RCC 7860 (cell line): ENCODE data around the gene FGFR3.

Source experiments
- DNase-seq: peaks from one replicate; pipeline ENCODE4 v3.0.0-alpha.2; 2015; ENCODE audit warnings: low spot score
- FAIRE-seq: peaks from 2 replicates; lab custom pipeline; 2012; peaks lifted over from hg19 to GRCh38; lab: Jason Lieb, UNC

The FGFR3 gene

GRCh38 chr4:1768367-1769034, 24.6 kb upstream of the FGFR3 start:
- FAIRE-seq (no peak), DNase-seq (no peak)

GRCh38 chr4:1769692-1770091, 23.4 kb upstream of the FGFR3 start:
- DNase-seq = no peak
- FAIRE-seq = no peak

- DNase-seq (no peak), FAIRE-seq (no peak)
These were observed 22.8 kb upstream of the FGFR3 start for GRCh38 chr4:1770245-1770644.

- no peak for FAIRE-seq
These were observed 22.3 kb upstream of the FGFR3 start for GRCh38 chr4:1770791-1771231.

GRCh38 chr4:1771555-1772305, 21.4 kb upstream of the FGFR3 start:
- DNase-seq (no peak), FAIRE-seq (no peak)

More at GRCh38 chr4:1770791-1771231, 22.3 kb upstream of the FGFR3 start:
- no peak for DNase-seq

- FAIRE-seq (no peak), DNase-seq (no peak)
These were observed 20.1 kb upstream of the FGFR3 start for GRCh38 chr4:1772853-1773538.

- no peak for DNase-seq
- FAIRE-seq = no peak
These were observed 19.3 kb upstream of the FGFR3 start for GRCh38 chr4:1773754-1774153.

- DNase-seq (no peak), FAIRE-seq (no peak)
These were observed 17.2 kb upstream of the FGFR3 start for GRCh38 chr4:1775731-1776500.

- FAIRE-seq = no peak
These were observed 16.5 kb upstream of the FGFR3 start for GRCh38 chr4:1776521-1777161.

GRCh38 chr4:1777822-1778641, 15.1 kb upstream of the FGFR3 start:
- no peak for DNase-seq
- no peak for FAIRE-seq

More at GRCh38 chr4:1776521-1777161, 16.5 kb upstream of the FGFR3 start:
- DNase-seq = no peak

GRCh38 chr4:1778642-1779392, 14.3 kb upstream of the FGFR3 start:
- FAIRE-seq (no peak), DNase-seq (no peak)

- no peak for FAIRE-seq
- no peak for DNase-seq
These were observed 13.3 kb upstream of the FGFR3 start for GRCh38 chr4:1779588-1780382.

- FAIRE-seq (no peak), DNase-seq (no peak)
These were observed 12.7 kb upstream of the FGFR3 start for GRCh38 chr4:1780435-1780834.

- DNase-seq (no peak), FAIRE-seq (no peak)
These were observed 10.1 kb upstream of the FGFR3 start for GRCh38 chr4:1783015-1783414.

- DNase-seq (peak; percentile 21), FAIRE-seq (no peak)
These were observed 9.1 kb upstream of the FGFR3 start for GRCh38 chr4:1783970-1784369.

- FAIRE-seq (no peak), DNase-seq (no peak)
These were observed 8.7 kb upstream of the FGFR3 start for GRCh38 chr4:1784395-1784788.

- DNase-seq (no peak), FAIRE-seq (no peak)
These were observed 8.1 kb upstream of the FGFR3 start for GRCh38 chr4:1784789-1785591.
